A673 (cell line): ENCODE data around the gene PLIN3. TPM values are rescaled to one million over a fixed set of nuclear protein-coding genes. Genes with fewer than 3 reads are reported as not detected.

Experiments
- BruUV-seq: library from RNA; stranded (reverse); fragments of 400-500 nt; replicated peaks from 2 replicates; lab custom pipeline; 2021; lab: Mats Ljungman, UMichigan
- CTCF ChIA-PET: fragments of 300-600 bp; sonication (Branson Sonifier 250); formaldehyde crosslinking; loops from one replicate; lab custom pipeline; 2022; ENCODE audit warnings: antibody characterized with exemption; lab: Charles Lee
- POLR2A ChIA-PET: fragments of 300-600 bp; sonication (Branson Sonifier 250); formaldehyde crosslinking; loops from one replicate; lab custom pipeline; 2022; ENCODE audit warnings: antibody characterized with exemption; ENCODE audit not compliant: low non-redundant PET; lab: Charles Lee
- DNase-seq: peaks from one replicate; pipeline ENCODE4 v3.0.0-alpha.2; 2015; ENCODE audit warnings: low spot score
- H3K27ac ChIP-seq: fragments of 200-600 bp; sonication (generic); 2 replicates; pipeline ENCODE4 v1.5.1; 2016; ENCODE audit warnings: mixed run types, low read depth, mild to moderate bottlenecking, mixed read lengths, antibody characterized with exemption, low read length; ENCODE audit not compliant: poor library complexity, severe bottlenecking
- H3K27me3 ChIP-seq: fragments of 200-600 bp; sonication (generic); replicated peaks from 2 replicates; pipeline ENCODE4 v1.6.1; 2017; ENCODE audit warnings: mixed run types, low read depth, mild to moderate bottlenecking, mixed read lengths, antibody characterized with exemption, low read length; ENCODE audit not compliant: insufficient read depth, poor library complexity
- H3K36me3 ChIP-seq: fragments of 200-600 bp; sonication (generic); 2 replicates; pipeline ENCODE4 v1.6.1; 2016; ENCODE audit warnings: mixed run types, mild to moderate bottlenecking, mixed read lengths, antibody characterized with exemption, low read length; ENCODE audit not compliant: insufficient read depth, poor library complexity, severe bottlenecking
- H3K4me1 ChIP-seq: fragments of 200-600 bp; sonication (generic); 2 replicates; pipeline ENCODE4 v1.6.1; 2017; ENCODE audit warnings: mixed run types, mild to moderate bottlenecking, mixed read lengths, antibody characterized with exemption, low read length; ENCODE audit not compliant: insufficient read depth, poor library complexity, severe bottlenecking
- H3K4me3 ChIP-seq: fragments of 200-600 bp; sonication (generic); 2 replicates; pipeline ENCODE4 v1.5.1; 2016; ENCODE audit warnings: low read depth, mixed run types, mild to moderate bottlenecking, mixed read lengths, low read length; ENCODE audit not compliant: poor library complexity, severe bottlenecking
- H3K9me3 ChIP-seq: fragments of 200-600 bp; sonication (generic); 2 replicates; pipeline ENCODE4 v1.6.1; 2016; ENCODE audit warnings: mixed run types, low read depth, mild to moderate bottlenecking, mixed read lengths, antibody characterized with exemption, low read length; ENCODE audit not compliant: poor library complexity, severe bottlenecking
- EZH2 ChIP-seq: fragments of 200-600 bp; sonication (generic); IDR thresholded peaks from 2 replicates; pipeline ENCODE4 v1.6.1; 2017; ENCODE audit warnings: borderline replicate concordance, low read depth, mild to moderate bottlenecking, mixed read lengths, antibody characterized with exemption, low read length; ENCODE audit not compliant: poor library complexity, severe bottlenecking
- intact Hi-C: fragments of 100-400 bp; cut with micrococcal nuclease; formaldehyde crosslinking; loops from one replicate; pipeline ENCODE4 v1.10.0; 2022; ENCODE audit not compliant: unreplicated experiment
- total RNA-seq: library from RNA; stranded (reverse); gene quantifications from 2 replicates; pipeline ENCODE4 v1.2.3, GENCODE V29; 2021
- TF ChIP-seq, protein P1 (sequence below): fragments of 300-800, 200-600 bp; sonication (generic); conservative IDR thresholded peaks from 2 replicates; pipeline ENCODE4 v1.5.1; 2017; ENCODE audit warnings: low read depth, mild to moderate bottlenecking, antibody characterized with exemption, low read length, moderate library complexity, mixed read lengths

PLIN3 gene
- total RNA-seq, 1 experiment from 2014 or later = 30.6 TPM

DNA sequence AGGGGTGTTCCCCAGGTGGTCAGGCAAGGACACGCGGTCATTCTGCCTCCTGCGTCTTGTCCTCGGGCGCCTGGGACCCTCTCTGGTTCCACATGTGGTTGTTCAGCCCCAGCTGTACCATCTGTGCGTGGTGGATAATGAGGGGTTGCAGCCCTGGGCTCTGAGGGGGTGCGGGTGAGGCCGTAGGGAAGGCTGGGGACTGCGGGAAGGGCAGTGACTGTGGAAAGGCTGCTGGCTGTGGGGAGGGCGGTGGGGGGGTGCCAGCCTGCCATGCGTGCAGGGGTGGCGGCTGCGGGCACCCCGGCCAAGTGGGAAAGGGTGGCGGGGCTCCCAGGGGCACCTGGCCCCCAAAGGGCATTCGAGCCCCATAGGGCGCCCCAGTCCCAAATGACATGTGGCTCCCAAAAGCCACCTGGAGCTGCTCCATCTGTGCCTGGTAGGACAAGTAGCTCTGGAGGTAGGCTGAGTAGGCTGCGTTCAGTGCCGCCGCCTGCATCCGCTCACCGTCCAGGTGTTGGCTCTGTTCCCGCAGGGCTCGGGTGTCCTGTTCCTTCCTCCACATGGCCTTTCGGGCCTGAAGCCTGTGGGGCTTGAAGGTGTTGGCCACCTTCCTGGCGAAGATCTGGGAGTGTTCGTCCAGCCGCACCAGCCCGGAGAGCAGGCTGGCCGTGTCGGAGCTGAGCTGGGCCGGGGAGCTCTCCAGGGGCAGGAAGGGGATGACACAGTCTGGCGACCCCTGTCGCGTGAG, 51.1 kb downstream of the PLIN3 start:
- Histone ChIP-seq H3K4me3 (no peak overlapping the region), H3K27ac (no peak overlapping the region), H3K4me1 (peaks cover 5% of the 10 kb centered on the region), H3K9me3 (no peaks in the 10 kb centered on the region), H3K27me3 (no peaks in the 10 kb centered on the region), H3K36me3 (peaks cover 9% of the 10 kb centered on the region)
- no peak for DNase-seq
- intact Hi-C loops = no loop called here
- BruUV-seq = no TSS peak
- ChIA-PET POLR2A (no interaction called here), CTCF (interaction anchor here (0.6 kb wide), 1 partner anchor 25 kb away, joined by 14 read pairs; the partner anchor contains the start of gene FEM1A)
- TF ChIP-seq, protein P1, sequence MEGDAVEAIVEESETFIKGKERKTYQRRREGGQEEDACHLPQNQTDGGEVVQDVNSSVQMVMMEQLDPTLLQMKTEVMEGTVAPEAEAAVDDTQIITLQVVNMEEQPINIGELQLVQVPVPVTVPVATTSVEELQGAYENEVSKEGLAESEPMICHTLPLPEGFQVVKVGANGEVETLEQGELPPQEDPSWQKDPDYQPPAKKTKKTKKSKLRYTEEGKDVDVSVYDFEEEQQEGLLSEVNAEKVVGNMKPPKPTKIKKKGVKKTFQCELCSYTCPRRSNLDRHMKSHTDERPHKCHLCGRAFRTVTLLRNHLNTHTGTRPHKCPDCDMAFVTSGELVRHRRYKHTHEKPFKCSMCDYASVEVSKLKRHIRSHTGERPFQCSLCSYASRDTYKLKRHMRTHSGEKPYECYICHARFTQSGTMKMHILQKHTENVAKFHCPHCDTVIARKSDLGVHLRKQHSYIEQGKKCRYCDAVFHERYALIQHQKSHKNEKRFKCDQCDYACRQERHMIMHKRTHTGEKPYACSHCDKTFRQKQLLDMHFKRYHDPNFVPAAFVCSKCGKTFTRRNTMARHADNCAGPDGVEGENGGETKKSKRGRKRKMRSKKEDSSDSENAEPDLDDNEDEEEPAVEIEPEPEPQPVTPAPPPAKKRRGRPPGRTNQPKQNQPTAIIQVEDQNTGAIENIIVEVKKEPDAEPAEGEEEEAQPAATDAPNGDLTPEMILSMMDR = no peak
- TF ChIP-seq EZH2 = no peak

DNA sequence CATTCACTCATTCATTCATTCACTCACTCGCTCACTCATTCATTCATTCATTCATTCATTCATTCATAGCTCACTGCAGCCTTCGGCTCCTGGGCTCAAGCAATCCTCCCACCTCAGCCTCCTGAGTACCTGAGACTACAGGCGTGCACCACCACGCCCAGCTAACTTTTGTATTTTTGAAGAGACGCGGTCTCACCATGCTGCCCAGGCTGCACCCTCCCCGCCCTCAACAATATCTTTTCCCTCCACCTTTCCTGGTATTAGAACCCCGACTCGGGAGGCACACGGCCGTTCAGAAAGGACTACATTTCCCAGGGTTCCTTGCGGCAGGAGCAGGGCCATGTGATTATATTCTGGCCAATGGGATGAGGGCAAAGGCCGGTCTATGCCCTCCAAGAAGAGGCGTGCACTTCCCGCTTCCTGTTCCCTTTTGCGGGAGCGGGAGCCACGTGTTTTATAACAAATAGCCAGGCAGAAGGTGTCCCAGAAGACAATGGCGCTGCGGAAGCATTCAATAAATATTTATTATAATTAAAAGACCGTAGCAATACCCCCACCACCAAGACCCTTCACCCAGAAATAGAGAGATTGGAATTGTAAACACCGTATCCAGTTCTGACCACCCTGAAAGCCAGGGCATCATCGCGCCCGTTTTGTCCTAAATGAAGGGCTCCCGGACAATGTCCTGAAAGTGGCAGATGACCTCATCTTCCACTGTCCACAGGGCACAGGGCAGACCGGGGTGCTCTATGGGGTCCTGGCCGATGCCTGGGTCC, 51.9 kb downstream of the PLIN3 start:
- no peaks in the 10 kb centered on the region for H3K9me3 ChIP-seq
- H3K36me3 ChIP-seq = peaks cover 9% of the 10 kb centered on the region
- ChIA-PET POLR2A (no interaction called here), CTCF (no interaction called here)
- H3K4me1 ChIP-seq = peaks cover 5% of the 10 kb centered on the region
- TF ChIP-seq, protein P1 = no peak
- TF ChIP-seq EZH2 = no peak
- intact Hi-C loops = no loop called here
- no peak overlapping the region for H3K4me3 ChIP-seq
- H3K27me3 ChIP-seq = no peaks in the 10 kb centered on the region
- H3K27ac ChIP-seq = no peak overlapping the region
- no TSS peak for BruUV-seq
- DNase-seq = peak; percentile 97

DNA sequence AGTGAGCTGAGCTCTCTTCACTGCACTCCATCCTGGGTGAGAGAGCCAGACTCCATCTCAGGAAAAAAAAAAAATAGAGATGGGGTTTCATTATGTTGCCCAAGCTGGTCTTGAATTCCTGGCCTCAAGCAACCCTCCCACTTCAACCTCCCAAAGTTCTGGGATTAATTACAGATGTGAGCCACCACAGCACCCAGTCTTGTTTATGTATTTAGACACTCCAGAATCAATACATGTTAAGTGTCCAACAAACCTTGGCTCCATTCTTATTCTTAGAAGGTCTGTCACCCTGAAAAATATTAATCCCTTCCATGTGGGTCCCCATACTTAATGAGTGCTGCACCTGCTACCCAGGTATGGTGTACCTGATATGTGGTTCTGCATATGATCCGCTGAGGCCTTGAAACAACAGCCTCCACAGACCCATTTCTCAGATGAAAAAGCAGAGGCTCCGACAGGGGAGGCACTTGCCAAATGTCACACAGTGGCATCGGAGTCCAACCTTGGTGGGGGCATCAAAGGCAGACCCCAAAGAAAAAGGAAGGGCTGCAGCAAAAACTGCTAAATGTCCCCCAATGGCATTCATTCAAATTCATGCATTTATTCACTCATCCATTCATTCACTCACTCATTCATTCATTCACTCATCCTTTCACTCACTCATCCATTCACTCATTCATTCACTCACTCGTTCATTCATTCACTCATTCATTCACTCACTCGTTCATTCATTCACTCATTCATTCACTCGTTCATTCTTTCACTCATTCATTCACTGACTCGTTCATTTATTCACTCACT, 52.6 kb downstream of the PLIN3 start:
- no peak for TF ChIP-seq EZH2
- TF ChIP-seq, protein P1 = no peak
- no TSS peak for BruUV-seq
- Histone ChIP-seq H3K36me3 (peaks cover 9% of the 10 kb centered on the region), H3K9me3 (no peaks in the 10 kb centered on the region), H3K27me3 (no peaks in the 10 kb centered on the region), H3K4me3 (no peak overlapping the region), H3K4me1 (peaks cover 5% of the 10 kb centered on the region), H3K27ac (no peak overlapping the region)
- intact Hi-C loops = no loop called here
- CTCF ChIA-PET = interaction anchor here (0.6 to 1.6 kb wide), 2 partner anchors 37 to 217 kb away, joined by 4 to 6 read pairs; no protein-coding TSS in a partner anchor
- DNase-seq = no peak
- POLR2A ChIA-PET = no interaction called here
